Measurements from ENCODE around the gene GNAT3.

The GNAT3 gene

GRCh38 chr7:80428161-80429054 lies 83.5 kb downstream of the GNAT3 start:
- TF ChIP-seq CTCF (IDR thresholded peaks at IDR 0.05; ENCODE audit: low read depth, low read length) = peak; percentile 67
- no peak for DNase-seq (ENCODE audit: extremely low read depth, low read depth)

GRCh38 chr7:80427218-80427617 lies 84.6 kb downstream of the GNAT3 start:
- TF ChIP-seq CTCF (IDR thresholded peaks at IDR 0.05; ENCODE audit: low read depth, low read length) = no peak
- no peak for DNase-seq (ENCODE audit: extremely low read depth, low read depth)

- TF ChIP-seq CTCF (IDR thresholded peaks at IDR 0.05; ENCODE audit: low read depth, low read length) = no peak
- DNase-seq (ENCODE audit: extremely low read depth, low read depth) = no peak
Measured at GRCh38 chr7:80420876-80421275, 91.0 kb downstream of the GNAT3 start.

GRCh38 chr7:80417211-80417793 lies 94.6 kb downstream of the GNAT3 start:
- DNase-seq (ENCODE audit: extremely low read depth, low read depth) = no peak
- TF ChIP-seq CTCF (IDR thresholded peaks at IDR 0.05; ENCODE audit: low read depth, low read length) = no peak

- TF ChIP-seq CTCF (IDR thresholded peaks at IDR 0.05; ENCODE audit: low read depth, low read length) = no peak
- no peak for DNase-seq (ENCODE audit: extremely low read depth, low read depth)
Measured at GRCh38 chr7:80415522-80415921, 96.3 kb downstream of the GNAT3 start.

- TF ChIP-seq CTCF (IDR thresholded peaks at IDR 0.05; ENCODE audit: low read depth, low read length) = no peak
- no peak for DNase-seq (ENCODE audit: extremely low read depth, low read depth)
Measured at GRCh38 chr7:80415114-80415513, 96.8 kb downstream of the GNAT3 start.

- TF ChIP-seq CTCF (IDR thresholded peaks at IDR 0.05; ENCODE audit: low read depth, low read length) = no peak
- DNase-seq (ENCODE audit: extremely low read depth, low read depth) = no peak
Measured at GRCh38 chr7:80414331-80414730, 97.5 kb downstream of the GNAT3 start.
